ENCODE results near the gene ROCK2. TPM values are rescaled to one million over a fixed set of nuclear protein-coding genes. Genes with fewer than 3 reads are reported as not detected.

ROCK2 gene
- total and polyA plus RNA-seq, 10 donors = 4.0 to 89.6 (median 65.8) TPM

GRCh38 chr2:11228692-11229091 lies 115.7 kb downstream of the ROCK2 start:
- H3K9me3 ChIP-seq = no peaks in the 10 kb centered on the region
- no peak for TF ChIP-seq POLR2AphosphoS5 (IDR thresholded peaks at IDR 0.05)
- TF ChIP-seq POLR2A (IDR thresholded peaks at IDR 0.05) = no peak
- peaks cover 0 to 40% (median 6%) of the 10 kb centered on the region in 6 donors for H3K36me3 ChIP-seq
- 66 to 79% (median 68%) methylated on average over 1 of the region's 1 CpG for WGBS, 5 donors
- no peak overlapping the region for H3K27ac ChIP-seq
- no peak overlapping the region for H3K4me3 ChIP-seq
- H3K4me1 ChIP-seq = peaks cover 0 to 28% (median 2%) of the 10 kb centered on the region in 6 donors
- intact Hi-C loops (cut with DNase I; ENCODE audit: low total_unique reads) = no loop called here
- H3K27me3 ChIP-seq (replicated peaks in 1 of 7) = no peaks in the 10 kb centered on the region
- no peak for DNase-seq

DNA sequence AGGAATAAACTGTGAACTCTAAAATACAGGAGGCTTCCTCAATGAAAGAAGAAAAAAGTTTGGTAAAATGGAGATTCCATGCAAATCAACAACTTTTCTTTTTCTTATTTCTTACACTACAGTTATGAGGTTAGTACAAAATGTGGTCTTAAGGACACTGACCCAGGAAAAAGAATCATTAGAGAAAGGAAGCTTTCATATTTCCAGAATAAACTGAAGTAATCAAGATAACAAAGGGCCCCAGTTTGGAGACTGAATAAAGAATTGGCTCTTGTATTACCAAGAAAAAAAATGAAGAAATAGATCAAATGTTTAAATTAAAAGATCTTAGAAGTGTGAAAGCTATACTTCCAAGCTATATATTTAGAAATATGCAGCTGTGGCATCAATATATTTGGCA lies 116.8 kb downstream of the ROCK2 start:
- Histone ChIP-seq H3K4me3 (no peak overlapping the region), H3K27ac (no peak overlapping the region), H3K4me1 (peaks cover 0 to 25% (median 2%) of the 10 kb centered on the region in 6 donors), H3K36me3 (peaks cover 0 to 46% (median 8%) of the 10 kb centered on the region in 6 donors), H3K9me3 (no peaks in the 10 kb centered on the region), H3K27me3 (replicated peaks in 1 of 7) (no peaks in the 10 kb centered on the region)
- TF ChIP-seq CTCF (IDR thresholded peaks at IDR 0.05 in 8 of 11, conservative IDR thresholded peaks at IDR 0.05 in 3 of 11) (no peak), POLR2AphosphoS5 (IDR thresholded peaks at IDR 0.05) (no peak), POLR2A (IDR thresholded peaks at IDR 0.05) (no peak)
- intact Hi-C loops (cut with DNase I; ENCODE audit: low total_unique reads) = no loop called here
- no peak for DNase-seq

GRCh38 chr2:11224887-11225286 lies 119.5 kb downstream of the ROCK2 start:
- H3K27ac ChIP-seq = peak overlapping the region in 2 of 8 donors; percentile 17 to 28
- no peak overlapping the region for H3K4me3 ChIP-seq
- intact Hi-C loops (cut with DNase I; ENCODE audit: low total_unique reads) = no loop called here
- peaks cover 0 to 59% (median 18%) of the 10 kb centered on the region in 6 donors for H3K36me3 ChIP-seq
- no peak for DNase-seq
- peaks cover 0 to 25% (median 2%) of the 10 kb centered on the region in 6 donors for H3K4me1 ChIP-seq
- TF ChIP-seq POLR2A (IDR thresholded peaks at IDR 0.05) (no peak), POLR2AphosphoS5 (IDR thresholded peaks at IDR 0.05) (no peak), CTCF (IDR thresholded peaks at IDR 0.05 in 8 of 11, conservative IDR thresholded peaks at IDR 0.05 in 3 of 11) (no peak)
- no peaks in the 10 kb centered on the region for H3K9me3 ChIP-seq
- no peaks in the 10 kb centered on the region for H3K27me3 ChIP-seq (replicated peaks in 1 of 7)

DNA sequence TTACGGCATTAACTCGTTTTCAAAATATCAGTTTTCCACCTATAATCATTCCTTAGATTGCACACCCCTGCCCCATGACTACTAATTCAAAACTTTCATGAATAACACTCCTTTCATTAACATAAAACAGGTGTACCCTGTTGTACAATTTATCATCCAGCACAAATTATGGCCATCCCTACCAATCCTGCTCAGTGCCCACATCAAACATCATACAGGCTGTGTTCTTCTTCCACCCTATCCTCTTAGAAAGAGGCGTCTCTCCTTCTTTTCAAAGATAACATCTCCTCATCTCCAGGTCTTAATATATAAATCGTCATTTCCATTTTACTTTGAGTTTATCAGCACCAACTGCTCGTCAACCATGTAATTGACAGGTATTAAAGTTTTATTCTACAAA lies 121.6 kb downstream of the ROCK2 start:
- WGBS, 5 donors = 91 to 96% (median 92%) methylated on average over 5 of the region's 5 CpGs
- DNase-seq = no peak
- no peaks in the 10 kb centered on the region for H3K27me3 ChIP-seq (replicated peaks in 1 of 7)
- H3K4me3 ChIP-seq = no peak overlapping the region
- H3K36me3 ChIP-seq = peaks cover 0 to 78% (median 27%) of the 10 kb centered on the region in 6 donors
- no peaks in the 10 kb centered on the region for H3K9me3 ChIP-seq
- intact Hi-C loops (cut with DNase I; ENCODE audit: low total_unique reads) = no loop called here
- H3K4me1 ChIP-seq = peaks cover 0 to 15% (median 2%) of the 10 kb centered on the region in 6 donors
- no peak overlapping the region for H3K27ac ChIP-seq
- TF ChIP-seq POLR2AphosphoS5 (IDR thresholded peaks at IDR 0.05) (no peak), CTCF (IDR thresholded peaks at IDR 0.05 in 8 of 11, conservative IDR thresholded peaks at IDR 0.05 in 3 of 11) (no peak), POLR2A (IDR thresholded peaks at IDR 0.05) (no peak)

DNA sequence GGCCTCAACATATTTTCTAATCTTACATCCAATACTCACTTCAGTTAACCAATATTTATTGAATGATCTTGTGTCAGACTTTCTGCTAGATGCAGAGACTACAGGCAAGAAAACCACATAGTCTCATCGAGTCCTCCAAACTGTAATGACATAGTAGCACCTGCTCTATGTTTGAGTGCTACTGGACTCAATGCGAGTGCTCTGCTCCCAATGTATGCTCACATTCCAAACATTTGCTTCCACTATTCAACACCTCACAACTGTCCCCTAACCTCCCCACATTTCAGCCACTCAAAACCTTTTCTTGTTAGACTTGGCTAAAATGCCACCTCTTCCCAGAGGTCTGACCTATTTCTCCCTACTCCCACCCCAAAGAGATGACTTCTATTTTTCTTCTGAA lies 124.0 kb downstream of the ROCK2 start:
- no peak for TF ChIP-seq CTCF (IDR thresholded peaks at IDR 0.05 in 8 of 11, conservative IDR thresholded peaks at IDR 0.05 in 3 of 11)
- no peak for TF ChIP-seq POLR2A (IDR thresholded peaks at IDR 0.05)
- no peak for TF ChIP-seq POLR2AphosphoS5 (IDR thresholded peaks at IDR 0.05)
- WGBS, 5 donors = 97 to 100% (median 100%) methylated on average over 2 of the region's 2 CpGs
- H3K9me3 ChIP-seq = no peaks in the 10 kb centered on the region
- peaks cover 0 to 12% (median 2%) of the 10 kb centered on the region in 6 donors for H3K4me1 ChIP-seq
- no peak overlapping the region for H3K27ac ChIP-seq
- no peaks in the 10 kb centered on the region for H3K27me3 ChIP-seq (replicated peaks in 1 of 7)
- no peak overlapping the region for H3K4me3 ChIP-seq
- peaks cover 0 to 89% (median 41%) of the 10 kb centered on the region in 6 donors for H3K36me3 ChIP-seq
- no peak for DNase-seq
- intact Hi-C loops (cut with DNase I; ENCODE audit: low total_unique reads) = no loop called here
